ENCODE results near the gene OR12D1.

Gene OR12D1

GRCh38 chr6:29466241-29466640, 51.5 kb downstream of the OR12D1 start:
- no peak for DNase-seq

Measured in RPMI8226 (cell line).